Renal pelvis (tissue), 4 donors: Measurements from ENCODE around the gene ZMYM3. TPM values are rescaled to one million over a fixed set of nuclear protein-coding genes. Genes with fewer than 3 reads are reported as not detected.

Source experiments
- DNase-seq: peaks from one replicate; pipeline ENCODE4 v3.0.0-alpha.2; 2013
- polyA plus RNA-seq, 3 donors: library from polyadenylated mRNA; unstranded; fragments of 120-200 nt; gene quantifications; one replicate each; pipeline ENCODE4 v1.2.1, GENCODE V29; 2013; ENCODE audit not compliant: insufficient read length in 3 of 3

ZMYM3 gene
- polyA plus RNA-seq, 3 donors = 66.3 to 71.6 (median 66.7) TPM

DNA sequence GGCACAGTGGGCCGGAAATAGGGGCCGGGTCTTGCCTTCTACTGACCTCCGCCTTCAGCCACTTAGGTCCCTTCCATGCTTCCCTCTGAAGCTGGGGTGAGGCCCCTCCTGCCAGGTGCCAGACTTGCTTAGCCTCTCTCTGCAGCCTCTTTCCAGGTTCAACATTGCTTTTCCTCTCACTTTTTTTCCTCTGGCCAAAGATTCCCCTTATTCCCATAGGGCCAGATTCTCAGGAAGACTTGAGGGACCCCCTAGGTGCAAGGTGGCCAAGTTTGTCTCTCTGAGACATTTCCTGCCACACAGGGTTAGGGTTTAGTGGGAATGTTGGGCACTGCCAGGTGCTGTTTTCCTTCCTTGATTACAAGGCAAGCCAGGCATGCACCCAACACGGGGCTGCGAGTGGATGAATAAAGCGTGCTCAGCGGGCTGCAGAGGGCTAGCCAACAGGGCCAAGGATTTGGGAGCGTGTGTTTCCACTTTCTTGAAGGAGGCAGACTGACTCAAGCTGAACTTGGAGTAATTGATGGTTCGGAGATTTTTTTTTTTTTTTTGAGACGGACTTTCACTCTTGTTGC, 38.5 kb downstream of the ZMYM3 start:
- no peak for DNase-seq

DNA sequence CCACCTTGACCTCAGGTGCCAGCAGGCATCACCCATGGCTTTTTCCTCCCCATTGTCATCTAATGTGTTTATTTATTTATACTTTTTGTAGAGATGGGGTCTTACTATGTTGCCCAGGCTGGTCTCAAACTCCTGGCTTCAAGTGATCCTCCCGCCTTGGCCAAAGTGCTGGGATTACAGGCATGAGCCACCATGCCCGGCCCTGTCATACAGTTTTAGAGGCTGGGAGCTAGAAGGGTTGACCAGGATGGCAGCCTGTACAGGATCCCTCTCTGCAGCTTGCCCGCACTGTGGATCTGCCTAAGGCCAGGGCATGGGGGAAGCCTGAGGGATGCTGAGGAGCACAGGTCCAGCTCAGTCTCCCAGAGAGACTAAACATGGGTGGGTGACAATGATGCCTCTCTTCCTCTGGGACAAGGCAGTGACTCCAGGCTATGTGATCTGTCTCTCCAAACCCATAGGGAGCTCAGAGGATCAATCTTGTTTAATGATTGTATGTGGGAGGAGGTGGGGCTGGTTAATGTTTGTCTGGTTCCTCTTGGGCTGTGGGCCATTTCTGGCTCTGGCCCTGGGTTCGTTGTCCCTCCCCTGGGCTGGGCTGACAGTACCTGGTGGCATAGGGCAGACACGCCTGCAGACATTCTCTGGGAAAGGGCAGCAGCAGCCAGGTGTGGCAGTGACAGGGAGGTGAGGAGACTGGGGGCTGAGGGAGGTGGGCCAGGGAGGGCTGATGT, 39.2 kb downstream of the ZMYM3 start:
- no peak for DNase-seq

DNA sequence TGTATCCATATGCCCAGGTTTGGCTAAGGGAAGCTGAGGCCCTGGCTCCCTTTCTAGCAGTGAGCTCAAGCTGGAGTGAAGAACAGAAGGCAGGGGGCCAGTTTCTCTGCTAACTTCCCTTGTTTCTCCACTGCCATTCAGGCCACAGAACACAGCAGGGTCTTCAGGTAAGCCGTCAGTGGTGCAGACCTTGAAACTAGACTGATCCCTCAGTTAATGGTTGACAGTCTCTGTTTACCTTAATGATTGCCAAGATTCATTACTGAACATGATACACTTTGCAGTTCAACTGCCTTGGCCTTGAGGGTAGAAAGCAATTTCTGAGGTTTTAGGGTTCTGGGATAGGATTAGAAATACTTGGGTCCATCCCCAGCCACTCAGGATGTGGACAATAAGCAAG, 39.8 kb downstream of the ZMYM3 start:
- no peak for DNase-seq

DNA sequence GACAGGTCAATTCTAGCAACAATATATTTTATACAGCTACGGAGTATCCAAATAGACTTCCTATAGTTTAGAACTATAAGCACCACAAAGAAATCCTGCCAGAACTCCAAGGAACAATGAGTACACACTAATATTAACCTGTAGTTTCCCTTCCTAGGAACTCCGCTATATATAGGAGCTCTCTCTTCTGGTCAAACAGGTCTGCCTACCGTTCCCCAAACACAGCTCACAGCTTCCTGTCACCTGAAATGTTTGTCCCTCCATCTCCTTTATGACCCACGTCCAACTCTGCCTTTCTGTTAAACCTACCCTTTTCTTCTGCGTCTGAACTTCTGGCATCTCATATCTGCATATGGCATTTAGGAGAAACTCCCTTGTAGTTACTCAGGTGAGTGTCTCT, 41.4 kb downstream of the ZMYM3 start:
- DNase-seq = no peak

DNA sequence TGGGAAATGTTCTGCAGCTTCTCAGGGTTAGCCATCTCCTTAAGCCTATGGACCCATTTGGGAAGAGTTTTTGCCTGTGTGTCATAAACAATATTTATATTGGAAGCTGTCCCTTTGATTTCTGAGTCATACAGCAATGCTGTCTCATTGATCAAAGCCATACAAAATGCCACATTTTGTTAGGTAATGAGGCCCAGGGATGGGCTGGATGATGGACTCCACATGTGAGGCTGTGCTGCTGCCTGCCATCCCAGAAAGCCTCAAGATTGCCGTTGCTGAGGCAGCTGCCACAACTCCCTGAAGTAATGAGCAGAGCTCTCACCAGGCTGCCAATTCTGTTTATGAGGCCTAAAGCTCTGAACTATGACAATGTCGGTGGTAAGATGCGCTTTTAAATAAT, 43.1 kb downstream of the ZMYM3 start:
- DNase-seq = no peak

DNA sequence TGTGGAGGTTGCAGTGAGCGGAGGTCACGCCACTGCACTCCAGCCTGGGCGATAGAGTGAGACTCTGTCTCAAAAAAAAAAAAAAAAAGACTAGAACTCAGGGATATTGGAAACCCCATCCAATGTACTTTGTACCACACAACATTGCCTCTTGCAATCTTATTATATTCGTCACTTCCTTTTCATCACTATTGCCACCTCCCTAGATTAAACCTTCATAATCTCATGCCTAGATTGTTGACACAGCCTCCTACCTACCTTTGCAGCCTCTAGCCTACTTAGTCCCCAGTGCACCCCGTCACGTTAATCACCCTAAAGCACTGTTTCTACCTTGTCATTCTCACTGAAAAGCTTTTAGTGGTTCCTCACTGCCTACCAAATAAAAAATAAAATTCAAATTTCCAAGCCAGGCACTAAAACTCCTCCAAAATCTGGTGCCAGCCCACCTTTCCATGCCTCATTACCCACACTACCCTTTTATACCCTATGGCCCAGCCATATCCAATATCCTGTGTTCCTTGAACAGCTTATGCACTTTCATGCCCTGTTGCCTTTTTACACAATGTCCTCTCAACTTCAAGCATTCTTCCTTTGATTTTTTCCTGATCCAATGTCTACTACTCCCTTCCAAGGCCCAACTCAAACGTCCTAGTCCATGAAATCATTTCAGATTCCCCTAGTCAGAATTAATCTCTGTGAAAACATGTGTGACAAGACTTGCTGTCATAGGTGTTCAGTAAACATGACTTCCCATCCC, 54.5 kb downstream of the ZMYM3 start:
- DNase-seq = no peak

DNA sequence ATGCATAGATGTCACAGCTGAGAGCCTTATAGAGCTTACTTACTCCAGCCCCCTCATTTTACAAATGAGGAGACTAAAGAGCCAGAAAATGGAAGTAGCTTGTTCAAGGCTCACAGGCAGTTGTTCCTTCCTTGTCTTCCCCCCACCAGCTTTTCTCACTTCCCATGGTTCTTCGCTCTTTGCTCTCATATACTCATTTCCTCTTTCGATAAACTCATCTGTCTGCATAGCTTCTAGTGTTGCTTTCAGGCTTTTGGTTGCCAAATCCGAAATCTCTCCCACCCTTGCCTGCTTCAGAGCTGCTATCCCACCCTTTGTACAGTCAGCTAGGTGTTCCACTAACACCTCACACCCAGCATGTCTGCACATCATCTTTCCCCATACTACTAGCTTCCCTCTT, 55.9 kb downstream of the ZMYM3 start:
- DNase-seq = no peak

DNA sequence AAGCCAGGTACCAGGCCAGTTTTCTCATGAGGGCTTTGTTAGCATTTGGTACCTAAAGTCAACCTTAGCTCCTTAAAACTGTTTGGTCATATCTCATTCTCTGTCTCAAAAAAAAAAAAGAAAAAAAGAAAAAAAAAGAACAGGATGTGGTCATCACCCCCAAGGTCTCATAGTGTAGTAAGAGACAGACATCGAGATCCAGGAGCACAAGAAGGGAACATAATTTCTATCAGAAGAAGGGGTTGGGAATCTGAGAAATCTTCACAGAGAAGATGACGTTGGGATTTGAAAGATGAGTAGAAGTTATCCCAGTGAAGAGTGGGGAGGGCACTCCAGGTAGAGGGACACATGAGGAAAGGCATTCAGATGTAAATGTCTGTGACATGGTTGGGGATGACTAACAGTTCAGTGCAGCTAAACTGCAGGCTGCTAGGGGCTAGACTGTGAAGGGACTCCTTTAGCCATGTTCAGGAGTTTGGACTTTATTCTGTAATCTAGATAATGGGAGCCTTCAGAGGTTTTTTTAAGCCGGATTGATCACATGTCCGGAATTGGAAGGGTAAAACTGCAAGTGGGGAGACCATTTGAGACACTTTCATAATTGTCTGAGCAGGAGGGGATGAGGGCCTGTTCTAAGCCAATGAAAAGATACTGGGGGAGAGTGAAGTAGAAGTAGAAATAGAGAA, 57.8 kb downstream of the ZMYM3 start:
- DNase-seq = no peak

DNA sequence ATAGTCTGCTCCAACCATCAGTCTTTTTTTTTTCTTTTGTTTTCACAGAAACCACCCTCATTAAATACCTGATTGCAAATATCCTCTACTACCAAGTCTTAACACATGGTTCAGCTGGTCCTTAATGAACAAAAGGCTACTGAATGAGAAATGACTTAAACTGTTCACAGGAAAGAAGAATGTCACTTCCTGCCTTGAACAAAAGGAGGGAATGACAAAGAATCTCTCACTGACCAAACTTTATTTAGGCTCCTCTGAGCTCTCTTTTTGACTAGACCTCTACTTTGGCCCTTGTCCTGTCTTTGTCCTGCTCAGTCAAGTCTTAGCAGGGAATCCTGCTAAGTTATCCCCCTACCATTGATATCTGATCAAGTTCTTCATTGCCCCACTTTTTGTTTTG, 62.7 kb downstream of the ZMYM3 start:
- DNase-seq = no peak

Other genes with a start within 250 kb of the ZMYM3 start
- 10 to 100 TPM; 53.6 to 54.2 (median 54.1) TPM for gene SNX12, start 185.8 kb downstream of the ZMYM3 start, polyA plus RNA-seq
- 10 to 100 TPM; 24.2 to 32.6 (median 25.6) TPM for gene FOXO4, start 158.3 kb downstream of the ZMYM3 start, polyA plus RNA-seq
- gene CXorf65, start 147.4 kb downstream of the ZMYM3 start, polyA plus RNA-seq = not detected
- gene IL2RG, start 142.6 kb downstream of the ZMYM3 start, polyA plus RNA-seq = under 1 TPM; 0.35 to 0.81 (median 0.63) TPM
- 10 to 100 TPM; 47.9 to 55.0 (median 54.9) TPM for gene MED12, start 135.5 kb downstream of the ZMYM3 start, polyA plus RNA-seq
- 1 to 10 TPM; 4.3 to 5.8 (median 4.9) TPM for gene NLGN3, start 109.3 kb downstream of the ZMYM3 start, polyA plus RNA-seq
- 10 to 100 TPM; 53.5 to 58.9 (median 58.1) TPM for gene GJB1, start 30.9 kb downstream of the ZMYM3 start, polyA plus RNA-seq
- 100 to 1,000 TPM; 622 to 661 (median 635) TPM for gene NONO, start 29.5 kb upstream of the ZMYM3 start, polyA plus RNA-seq
- 1 to 10 TPM; 1.3 to 2.1 (median 1.6) TPM for gene ITGB1BP2, start 47.6 kb upstream of the ZMYM3 start, polyA plus RNA-seq
- 10 to 100 TPM; 37.9 to 60.0 (median 44.8) TPM for gene TAF1, start 112.2 kb upstream of the ZMYM3 start, polyA plus RNA-seq